Occipital lobe (tissue), 2 donors: ENCODE results near the gene SLC19A2. TPM values are rescaled to one million over a fixed set of nuclear protein-coding genes. Genes with fewer than 3 reads are reported as not detected.

Experiments used
- small RNA-seq: library from RNA; depleted of rRNA; stranded (forward); fragments of <200 nt; gene quantifications from one replicate; pipeline ENCODE3, GENCODE V24; 2014
- total RNA-seq: library from RNA; depleted of rRNA; stranded (reverse); fragments of >200 nt; gene quantifications from one replicate; pipeline ENCODE4 v1.2.3, GENCODE V29; 2014

The SLC19A2 gene
- total RNA-seq, 1 donor from 2014 or later: 31.5 TPM

Small RNA genes within 50 kb of the gene (small RNA-seq; reads per million reads assigned to genes)
- gene AL021068.2: not detected

Other genes starting within 250 kb of the SLC19A2 start
- 40.9 TPM for gene NME7, start 118.1 kb downstream of the SLC19A2 start, total RNA-seq
- 37.3 TPM for gene BLZF1, start 117.7 kb downstream of the SLC19A2 start, total RNA-seq
- gene CCDC181, start 58.5 kb downstream of the SLC19A2 start, total RNA-seq: 6.4 TPM
- under 0.01 TPM for gene F5, start 100.5 kb upstream of the SLC19A2 start, total RNA-seq
- 0.16 TPM for gene SELP, start 144.2 kb upstream of the SLC19A2 start, total RNA-seq
- 0.47 TPM for gene SELL, start 225.7 kb upstream of the SLC19A2 start, total RNA-seq
- 0.94 TPM for gene SELE, start 248.1 kb upstream of the SLC19A2 start, total RNA-seq